Muscle layer of colon (tissue), 2 donors: ENCODE data around the gene SH3TC2.

Experiments
- H3K27ac ChIP-seq: one replicate; pipeline ENCODE4 v1.7.0; 2013; ENCODE audit warnings: low read depth, mild to moderate bottlenecking, low read length, moderate library complexity
- H3K27me3 ChIP-seq, 2 donors: one replicate each; pipeline ENCODE4 v1.7.0; 2013; ENCODE audit warnings: low read length in 2 of 2, mild to moderate bottlenecking in 2 of 2; ENCODE audit not compliant: insufficient read depth in 2 of 2, control insufficient read depth in 1 of 2
- H3K36me3 ChIP-seq: one replicate; pipeline ENCODE4 v1.7.0; 2013; ENCODE audit warnings: mild to moderate bottlenecking, low read length; ENCODE audit not compliant: insufficient read depth
- H3K4me1 ChIP-seq: one replicate; pipeline ENCODE4 v1.7.0; 2013; ENCODE audit warnings: mild to moderate bottlenecking, low read length; ENCODE audit not compliant: insufficient read depth
- H3K4me3 ChIP-seq, 2 donors: one replicate each; pipeline ENCODE4 v1.7.0; 2013; ENCODE audit warnings: low read length in 2 of 2, low read depth in 1 of 2, mild to moderate bottlenecking in 1 of 2, moderate library complexity in 1 of 2
- H3K9ac ChIP-seq: one replicate; pipeline ENCODE4 v1.7.0; 2013; ENCODE audit warnings: low read length
- H3K9me3 ChIP-seq: one replicate; pipeline ENCODE4 v1.7.0; 2013; ENCODE audit warnings: mild to moderate bottlenecking, low read length
- donor health status: abdominal sarcoma.
- donor health status: Adenocarcinoma of cecum.

The SH3TC2 gene

GRCh38 chr5:148956477-148957385, 106.1 kb downstream of the SH3TC2 start:
- no peak overlapping the region for H3K9ac ChIP-seq
- H3K36me3 ChIP-seq, result no peaks in the 10 kb centered on the region
- no peaks in the 10 kb centered on the region for H3K27me3 ChIP-seq
- H3K27ac ChIP-seq, result no peak overlapping the region
- H3K9me3 ChIP-seq, result no peaks in the 10 kb centered on the region
- H3K4me1 ChIP-seq, result no peaks in the 10 kb centered on the region
- no peak overlapping the region for H3K4me3 ChIP-seq
